GM10847 (cell line): ENCODE data around the gene NTM.

Experiments
- POLR2A ChIP-seq: IDR thresholded peaks from 2 replicates; pipeline ENCODE4 v1.6.1; 2011; ENCODE audit not compliant: insufficient read length; ENCODE audit errors: extremely low read depth

NTM gene

GRCh38 chr11:131580476-131580875 is 210.1 kb downstream of the NTM start:
- TF ChIP-seq POLR2A = no peak

- no peak for TF ChIP-seq POLR2A
Measured at GRCh38 chr11:131581046-131581445, 210.6 kb downstream of the NTM start.

- no peak for TF ChIP-seq POLR2A
Measured at GRCh38 chr11:131582021-131582525, 211.7 kb downstream of the NTM start.

GRCh38 chr11:131583421-131583820 is 213.0 kb downstream of the NTM start:
- TF ChIP-seq POLR2A = no peak

- no peak for TF ChIP-seq POLR2A
Measured at GRCh38 chr11:131583938-131584337, 213.5 kb downstream of the NTM start.

GRCh38 chr11:131584785-131585592 is 214.6 kb downstream of the NTM start:
- TF ChIP-seq POLR2A = no peak

- no peak for TF ChIP-seq POLR2A
Measured at GRCh38 chr11:131588057-131588456, 217.6 kb downstream of the NTM start.

GRCh38 chr11:131591051-131591461 is 220.6 kb downstream of the NTM start:
- TF ChIP-seq POLR2A = no peak

GRCh38 chr11:131592152-131592551 is 221.7 kb downstream of the NTM start:
- TF ChIP-seq POLR2A = no peak

GRCh38 chr11:131592734-131593133 is 222.3 kb downstream of the NTM start:
- no peak for TF ChIP-seq POLR2A

GRCh38 chr11:131593301-131593700 is 222.9 kb downstream of the NTM start:
- no peak for TF ChIP-seq POLR2A

- TF ChIP-seq POLR2A = no peak
Measured at GRCh38 chr11:131595797-131596196, 225.4 kb downstream of the NTM start.

- no peak for TF ChIP-seq POLR2A
Measured at GRCh38 chr11:131597890-131598289, 227.5 kb downstream of the NTM start.

- TF ChIP-seq POLR2A = no peak
Measured at GRCh38 chr11:131598305-131598704, 227.9 kb downstream of the NTM start.

- no peak for TF ChIP-seq POLR2A
Measured at GRCh38 chr11:131599285-131599684, 228.9 kb downstream of the NTM start.

GRCh38 chr11:131600628-131601027 is 230.2 kb downstream of the NTM start:
- no peak for TF ChIP-seq POLR2A

- TF ChIP-seq POLR2A = no peak
Measured at GRCh38 chr11:131601586-131601985, 231.2 kb downstream of the NTM start.
